Neuronal stem cell (in vitro differentiated cells): ENCODE measurements around the gene PIP4K2C.
"Not testable (repeated sequence)": the region's sequence is repeated elsewhere in the genome, so short reads cannot be mapped to it uniquely, and the experiment has no call there.

ENCODE experiments used
- DNase-seq: peaks from one replicate; pipeline ENCODE4 v3.0.0-alpha.2; 2013; ENCODE audit warnings: low spot score
- H2AFZ ChIP-seq: one replicate; pipeline ENCODE4 v1.6.1; 2013; ENCODE audit warnings: mild to moderate bottlenecking, low read length, inconsistent platforms
- H2AK5ac ChIP-seq: 2 replicates; pipeline ENCODE4 v1.6.1; 2013; ENCODE audit warnings: low read depth, mild to moderate bottlenecking, inconsistent platforms, low read length, moderate library complexity, mixed read lengths
- H2BK120ac ChIP-seq: 2 replicates; pipeline ENCODE4 v1.6.1; 2013; ENCODE audit warnings: low read depth, mild to moderate bottlenecking, inconsistent platforms, low read length, moderate library complexity, mixed read lengths
- H2BK12ac ChIP-seq: one replicate; pipeline ENCODE4 v1.6.1; 2013; ENCODE audit warnings: low read length, inconsistent platforms
- H2BK15ac ChIP-seq: 2 replicates; pipeline ENCODE4 v1.6.1; 2013; ENCODE audit warnings: mild to moderate bottlenecking, low read length, inconsistent platforms, mixed read lengths
- H2BK5ac ChIP-seq: one replicate; pipeline ENCODE4 v1.6.1; 2013; ENCODE audit warnings: inconsistent platforms, mild to moderate bottlenecking, low read length, moderate library complexity
- H3K14ac ChIP-seq: one replicate; pipeline ENCODE4 v1.6.1; 2013; ENCODE audit warnings: low read length, inconsistent platforms
- H3K18ac ChIP-seq: 2 replicates; pipeline ENCODE4 v1.6.1; 2013; ENCODE audit warnings: low read length, inconsistent platforms
- H3K23ac ChIP-seq: 2 replicates; pipeline ENCODE4 v1.6.1; 2013; ENCODE audit warnings: low read depth, mild to moderate bottlenecking, mixed read lengths, low read length, inconsistent platforms; ENCODE audit not compliant: poor library complexity
- H3K27ac ChIP-seq: replicated peaks from 3 replicates; pipeline ENCODE4 v1.5.1; 2013; ENCODE audit warnings: low read length, inconsistent platforms
- H3K27me3 ChIP-seq, 3 experiments: 2 replicates each; pipeline ENCODE4 v1.6.1; 2013; ENCODE audit warnings: low read length in 3 of 3, mild to moderate bottlenecking in 2 of 3, inconsistent platforms in 1 of 3, low read depth in 1 of 3, mixed read lengths in 1 of 3, moderate library complexity in 1 of 3; ENCODE audit not compliant: control insufficient read depth in 3 of 3, insufficient read depth in 3 of 3
- H3K36me3 ChIP-seq, 2 donors: replicated peaks in 1 of 2; 2 replicates each; pipeline ENCODE4 v1.6.1; 2013; ENCODE audit warnings: low read length in 2 of 2; ENCODE audit not compliant: control insufficient read depth in 2 of 2, insufficient read depth in 2 of 2
- H3K4ac ChIP-seq: 2 replicates; pipeline ENCODE4 v1.6.1; 2013; ENCODE audit warnings: inconsistent platforms, mild to moderate bottlenecking, low read length, moderate library complexity
- H3K4me1 ChIP-seq, 2 donors: 1 replicate in 1 of 2; 2 replicates in 1 of 2; pipeline ENCODE4 v1.6.1; 2013; ENCODE audit warnings: low read length in 2 of 2, low read depth in 1 of 2; ENCODE audit not compliant: control insufficient read depth in 2 of 2, insufficient read depth in 1 of 2
- H3K4me2 ChIP-seq: one replicate; pipeline ENCODE4 v1.6.1; 2013; ENCODE audit warnings: mild to moderate bottlenecking, low read length, inconsistent platforms; ENCODE audit not compliant: insufficient read depth, poor library complexity, severe bottlenecking
- H3K4me3 ChIP-seq, 2 donors: 2 replicates each; pipeline ENCODE4 v1.5.1; 2013; ENCODE audit warnings: low read length in 2 of 2, mild to moderate bottlenecking in 2 of 2, inconsistent platforms in 1 of 2, moderate library complexity in 1 of 2
- H3K79me1 ChIP-seq: one replicate; pipeline ENCODE4 v1.6.1; 2013; ENCODE audit warnings: low read depth, mild to moderate bottlenecking, inconsistent platforms, low read length, moderate library complexity
- H3K9ac ChIP-seq: one replicate; pipeline ENCODE4 v1.6.1; 2013; ENCODE audit warnings: mild to moderate bottlenecking, low read depth, low read length, inconsistent platforms; ENCODE audit not compliant: poor library complexity
- H3K9me3 ChIP-seq, 2 donors: replicated peaks in 1 of 2; 2 replicates each; pipeline versions ENCODE3 to v1.6.1; 2013; ENCODE audit warnings: low read length in 2 of 2, mild to moderate bottlenecking in 2 of 2, inconsistent platforms in 1 of 2, low read depth in 1 of 2, mixed read lengths in 1 of 2, moderate library complexity in 1 of 2; ENCODE audit not compliant: control insufficient read depth in 2 of 2, insufficient read depth in 1 of 2
- H4K8ac ChIP-seq: one replicate; pipeline ENCODE4 v1.6.1; 2013; ENCODE audit warnings: low read depth, mild to moderate bottlenecking, inconsistent platforms, low read length, moderate library complexity
- H4K91ac ChIP-seq: one replicate; pipeline ENCODE4 v1.6.1; 2013; ENCODE audit warnings: low read length, low read depth, mild to moderate bottlenecking, inconsistent platforms; ENCODE audit not compliant: poor library complexity
- WGBS, 2 donors: extraction: QIAGEN DNeasy Blood & Tissue Kit; methylation state at CpG; one replicate each; pipeline ENCODE4 v1.1.7; 2013; ENCODE audit warnings: missing lambda C conversion rate in 2 of 2, mixed read lengths in 1 of 2; ENCODE audit not compliant: insufficient read length in 2 of 2, insufficient replicate concordance in 1 of 2; ENCODE audit errors: extremely low coverage in 2 of 2; 5-methylcytosine and 5-hydroxymethylcytosine counted together

The PIP4K2C gene

DNA sequence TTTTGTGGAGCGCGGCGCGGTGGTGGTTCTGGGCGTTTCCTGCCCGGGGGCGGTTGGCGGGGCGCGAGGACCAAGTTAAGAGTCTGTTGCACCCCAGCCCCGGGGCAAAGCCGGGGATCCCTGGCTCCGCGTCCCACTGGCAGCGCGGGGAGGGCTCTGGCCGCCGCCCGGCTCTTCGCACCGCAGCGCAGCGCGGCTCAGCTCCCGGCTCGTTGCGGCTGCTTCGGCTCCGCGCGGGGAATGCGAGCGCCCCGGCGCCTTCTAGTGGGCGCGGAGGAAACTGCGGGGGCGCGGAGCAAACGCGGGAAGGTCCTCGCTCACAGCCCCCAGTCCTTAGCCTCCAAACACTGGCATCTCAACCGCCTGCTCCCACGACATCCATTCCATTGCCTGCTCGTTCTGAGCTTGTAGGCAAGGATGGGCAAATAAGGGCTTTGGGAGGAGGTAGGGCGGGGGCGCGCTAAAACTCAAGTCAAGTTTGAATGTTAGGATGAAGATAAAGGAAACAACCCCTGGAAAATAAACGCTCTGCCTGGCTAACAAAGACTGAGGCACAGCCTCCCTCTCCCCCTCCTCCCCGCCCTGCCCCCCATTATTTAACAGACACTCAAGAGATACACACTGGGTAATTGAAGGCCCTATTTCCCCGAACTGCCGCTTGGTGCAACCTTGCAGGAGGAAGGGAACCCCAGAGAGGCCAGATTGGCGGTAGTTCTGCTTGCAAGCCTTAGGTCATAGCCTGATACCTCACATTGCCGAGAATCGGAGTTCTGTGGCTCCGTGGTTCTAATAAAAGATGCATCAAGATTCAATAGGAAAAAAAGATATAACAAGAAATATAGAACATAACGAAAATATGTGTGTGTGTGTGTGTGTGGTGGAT, 42.2 kb downstream of the PIP4K2C start, which contains the start of gene B4GALNT1:
B4GALNT1 (minus strand) TSS at position 244 of the 883 bp plus-strand sequence. CDS start 1,069 bp downstream, outside the sequence.
- peak within 1 kb of the TSS; percentile 98 for H2AFZ ChIP-seq
- peaks cover 0 to 25% of the 10 kb centered on the region in 2 donors for H3K36me3 ChIP-seq
- peak; percentile 76 for DNase-seq
- H3K27me3 ChIP-seq: peaks cover 4 to 49% (median 20%) of the 10 kb centered on the region in 3 experiments
- H3K9me3 ChIP-seq: peaks cover 0 to 3% of the 10 kb centered on the region in 2 donors
- H3K9ac ChIP-seq: peak within 1 kb of the TSS; percentile 84
- H2AK5ac ChIP-seq: no peak within 1 kb of the TSS
- no peak within 1 kb of the TSS for H3K27ac ChIP-seq
- no peak within 1 kb of the TSS for H4K91ac ChIP-seq
- H3K79me1 ChIP-seq: no peaks in the 10 kb centered on the region
- H2BK120ac ChIP-seq: peak within 1 kb of the TSS; percentile 72
- H3K23ac ChIP-seq: peak within 1 kb of the TSS; percentile 96
- peak within 1 kb of the TSS; percentile 84 for H2BK12ac ChIP-seq
- peak within 1 kb of the TSS; percentile 47 for H2BK15ac ChIP-seq
- H4K8ac ChIP-seq: no peak within 1 kb of the TSS
- peak within 1 kb of the TSS; percentile 71 for H3K14ac ChIP-seq
- peak within 1 kb of the TSS; percentile 92 for H3K18ac ChIP-seq
- H3K4ac ChIP-seq: no peak within 1 kb of the TSS
- peaks cover 9 to 10% of the 10 kb centered on the region in 2 donors for H3K4me1 ChIP-seq
- H3K4me3 ChIP-seq: peak within 1 kb of the TSS; percentile 72 to 79
- peak within 1 kb of the TSS; percentile 99 for H3K4me2 ChIP-seq
- WGBS, 2 donors: 100% methylated on average over 1 of the region's 58 CpGs; no CpG with 5 or more reads in 1 of the 2 donors
- H2BK5ac ChIP-seq: no peak within 1 kb of the TSS

DNA sequence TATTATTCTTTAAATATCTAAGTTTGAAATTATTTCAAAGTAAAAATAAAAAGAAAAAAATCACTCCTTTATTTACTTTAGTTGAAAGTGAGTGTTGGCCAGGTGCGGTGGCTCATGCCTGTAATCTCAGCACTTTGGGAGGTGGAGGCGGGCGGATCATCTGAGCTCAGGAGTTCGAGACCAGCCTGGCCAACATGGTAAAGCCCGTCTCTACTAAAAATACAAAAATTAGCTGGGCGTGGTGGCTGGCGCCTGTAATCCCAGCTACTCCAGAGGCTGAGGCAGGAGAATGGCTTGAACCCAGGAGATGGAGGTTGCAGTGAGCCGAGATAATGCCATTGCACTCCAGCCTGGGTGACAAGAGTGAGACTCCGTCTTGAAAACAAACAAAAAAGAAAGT, 45.7 kb downstream of the PIP4K2C start:
- no CpG with 5 or more reads among the region's 9 CpGs for WGBS, 2 donors
- not testable (repeated sequence) for H3K36me3 ChIP-seq, H3K4me1 ChIP-seq, H3K14ac ChIP-seq, H3K23ac ChIP-seq, H3K4ac ChIP-seq, H3K9ac ChIP-seq, H2BK5ac ChIP-seq, H4K8ac ChIP-seq, H3K9me3 ChIP-seq, H3K79me1 ChIP-seq, H2AK5ac ChIP-seq, DNase-seq, H3K18ac ChIP-seq, H3K4me3 ChIP-seq, H3K27ac ChIP-seq, H2AFZ ChIP-seq, H4K91ac ChIP-seq, H2BK12ac ChIP-seq, H3K4me2 ChIP-seq, H2BK120ac ChIP-seq, H2BK15ac ChIP-seq
- peaks cover 7 to 22% (median 15%) of the 10 kb centered on the region in 3 experiments for H3K27me3 ChIP-seq

DNA sequence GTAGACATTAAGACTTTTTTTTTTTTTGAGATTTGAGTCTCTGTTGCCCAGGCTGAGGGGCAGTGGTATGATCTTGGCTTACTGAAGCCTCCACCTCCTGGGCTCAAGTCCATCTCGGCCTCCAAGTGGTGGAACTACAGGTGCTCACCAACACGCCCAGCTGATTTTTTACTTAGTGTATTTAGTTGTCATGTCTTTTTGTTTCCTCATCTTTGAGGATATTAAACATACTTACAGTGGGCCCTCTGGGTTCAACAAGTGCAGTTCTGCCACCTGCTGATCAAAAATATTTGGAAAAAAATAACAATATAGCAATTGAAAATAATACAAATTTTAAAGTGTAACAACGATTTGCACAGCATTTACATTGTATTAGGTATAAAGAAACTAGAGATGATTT, 46.4 kb downstream of the PIP4K2C start:
- Histone ChIP-seq H4K91ac (no peak overlapping the region), H3K79me1 (no peaks in the 10 kb centered on the region), H3K27ac (no peak overlapping the region), H3K4me1 (peaks cover 2% of the 10 kb centered on the region in 2 donors), H3K9ac (no peak overlapping the region), H3K18ac (no peak overlapping the region), H2BK120ac (no peak overlapping the region), H2BK5ac (no peak overlapping the region), H2AFZ (no peak overlapping the region), H2BK12ac (no peak overlapping the region), H3K9me3 (no peaks in the 10 kb centered on the region), H2BK15ac (no peak overlapping the region), H3K4me3 (no peak overlapping the region), H3K4me2 (no peak overlapping the region), H3K4ac (no peak overlapping the region), H4K8ac (no peak overlapping the region), H3K36me3 (no peaks in the 10 kb centered on the region), H3K23ac (no peak overlapping the region), H3K14ac (no peak overlapping the region), H3K27me3 (peaks cover 1 to 22% (median 9%) of the 10 kb centered on the region in 3 experiments), H2AK5ac (no peak overlapping the region)
- DNase-seq: no peak
- whole genome bisulfite sequencing, 2 donors: no CpG with 5 or more reads among the region's 3 CpGs

DNA sequence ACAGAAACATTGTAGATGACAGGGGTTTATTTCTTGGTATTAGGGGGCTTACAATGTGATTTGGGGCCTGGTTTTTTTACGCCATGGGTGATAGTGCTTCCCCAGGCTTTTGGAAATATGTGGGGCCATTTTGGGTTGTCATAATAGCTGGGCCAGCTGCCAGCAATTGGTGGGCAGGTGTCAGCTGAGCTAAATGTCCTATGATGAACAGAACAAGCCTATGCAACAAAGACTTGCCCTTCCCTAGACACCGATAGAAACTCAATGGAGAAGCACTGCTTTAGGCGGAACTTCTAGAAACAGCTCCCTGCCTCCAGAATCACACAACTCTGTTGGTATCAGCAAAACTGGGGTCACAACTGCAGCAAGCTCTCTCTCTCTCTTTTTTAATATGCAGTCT, 47.1 kb downstream of the PIP4K2C start:
- Histone ChIP-seq H3K4me3 (no peak overlapping the region), H3K4me1 (peaks cover 2% of the 10 kb centered on the region in 2 donors), H2AFZ (no peak overlapping the region), H3K27me3 (peaks cover 0 to 22% (median 5%) of the 10 kb centered on the region in 3 experiments), H3K79me1 (no peaks in the 10 kb centered on the region), H4K8ac (no peak overlapping the region), H3K14ac (no peak overlapping the region), H3K36me3 (no peaks in the 10 kb centered on the region), H2BK12ac (no peak overlapping the region), H3K9ac (no peak overlapping the region), H3K23ac (no peak overlapping the region), H2BK15ac (no peak overlapping the region), H2BK5ac (no peak overlapping the region), H3K18ac (no peak overlapping the region), H3K4me2 (no peak overlapping the region), H3K9me3 (no peaks in the 10 kb centered on the region), H3K4ac (no peak overlapping the region), H3K27ac (no peak overlapping the region), H2BK120ac (no peak overlapping the region), H4K91ac (no peak overlapping the region), H2AK5ac (no peak overlapping the region)
- no CpG with 5 or more reads among the region's 3 CpGs for WGBS, 2 donors
- no peak for DNase-seq
